Left cardiac atrium (tissue), 4 donors: ENCODE results near the gene CHD1. TPM values are rescaled to one million over a fixed set of nuclear protein-coding genes. Genes with fewer than 3 reads are reported as not detected.
A peak's percentile ranks its signal among the peaks of the same experiment; 100 is the strongest.

Experiments used
- ATAC-seq, 2 donors: fragments of 200-7000 bp; cut with Tn5 transposase; one replicate each; pipeline ENCODE4 v1.9.1; 2020; ENCODE audit warnings: mild to moderate bottlenecking in 2 of 2, moderate library complexity in 2 of 2
- DNase-seq: peaks from one replicate; pipeline ENCODE4 v3.0.0-alpha.2; 2020
- intact Hi-C, 2 donors: fragments of 100-400 bp; cut with DNase I; formaldehyde crosslinking; loops; one replicate each; pipeline versions ENCODE4 v1.14.1 to v1.15.1; 2022 to 2023
- total RNA-seq, 2 donors: library from RNA; stranded (reverse); fragmentation: NEBNext Ultra II Directional; extraction: Animal tissue kit (Norgen Biotek cat#: 25700); gene quantifications; one replicate each; pipeline ENCODE4 v1.2.1, GENCODE V29; 2021
- donor health status: DM: no; HTN: yes; CAD: no.
- donor health status: DM: no; HTN: yes; CAD: no; lungs with severe emphysema.
- donor health status: DM: yes; HTN: yes; CAD: no.
- donor health status: Dilated cardiomyopathy.

The CHD1 gene
- total RNA-seq, 2 donors from 2014 or later: 15.0 to 24.8 TPM

- intact Hi-C loops: no loop called here
- DNase-seq (no peak), ATAC-seq (peak; percentile 62 to 74)
Observed at GRCh38 chr5:98940581-98940980, 11.8 kb upstream of the CHD1 start.

- ATAC-seq (peak; percentile 18 to 58), DNase-seq (no peak)
- intact Hi-C loops: no loop called here
Observed at GRCh38 chr5:98938464-98938863, 9.7 kb upstream of the CHD1 start.

- no peak for DNase-seq
- no peak for ATAC-seq
- intact Hi-C loops: no loop called here
Observed at GRCh38 chr5:98936948-98937715, 8.3 kb upstream of the CHD1 start.

- no peak for DNase-seq
- intact Hi-C loops: no loop called here
- no peak for ATAC-seq
Observed at GRCh38 chr5:98935206-98935605, 6.4 kb upstream of the CHD1 start.

GRCh38 chr5:98934546-98934945 lies 5.7 kb upstream of the CHD1 start:
- DNase-seq: no peak
- ATAC-seq: peak in 1 of 2 donors; percentile 62
- intact Hi-C loops: no loop called here

GRCh38 chr5:98933445-98934072 lies 4.8 kb upstream of the CHD1 start:
- intact Hi-C loops: no loop called here
- no peak for ATAC-seq
- DNase-seq: no peak

GRCh38 chr5:98930972-98931762 lies 2.4 kb upstream of the CHD1 start:
- no peak for DNase-seq
- no peak for ATAC-seq
- intact Hi-C loops: no loop called here

GRCh38 chr5:98929710-98930298 lies 997 bp upstream of the CHD1 start:
- ATAC-seq: no peak
- no peak for DNase-seq
- intact Hi-C loops: no loop called here

- ATAC-seq (peak; percentile 33 to 51), DNase-seq (peak; percentile 78)
- intact Hi-C loops: no loop called here
Observed at GRCh38 chr5:98927989-98928872, 576 bp downstream of the CHD1 start.

GRCh38 chr5:98927242-98927988 lies 1.4 kb downstream of the CHD1 start:
- ATAC-seq: peak in 1 of 2 donors; percentile 12
- intact Hi-C loops: no loop called here
- DNase-seq: peak; percentile 55

GRCh38 chr5:98923966-98924365 lies 4.8 kb downstream of the CHD1 start:
- DNase-seq (no peak), ATAC-seq (no peak)
- intact Hi-C loops: no loop called here

GRCh38 chr5:98921947-98922505 lies 6.8 kb downstream of the CHD1 start:
- ATAC-seq (no peak), DNase-seq (no peak)
- intact Hi-C loops: no loop called here

- ATAC-seq (no peak), DNase-seq (no peak)
- intact Hi-C loops: no loop called here
Observed at GRCh38 chr5:98917433-98917832, 11.4 kb downstream of the CHD1 start.

- DNase-seq (no peak), ATAC-seq (no peak)
- intact Hi-C loops: no loop called here
Observed at GRCh38 chr5:98916540-98916939, 12.3 kb downstream of the CHD1 start.

GRCh38 chr5:98913911-98914310 lies 14.9 kb downstream of the CHD1 start:
- ATAC-seq (no peak), DNase-seq (no peak)
- intact Hi-C loops: no loop called here

GRCh38 chr5:98911280-98912040 lies 17.3 kb downstream of the CHD1 start:
- intact Hi-C loops: no loop called here
- peak in 1 of 2 donors; percentile 45 for ATAC-seq
- no peak for DNase-seq

- intact Hi-C loops: no loop called here
- no peak for DNase-seq
- no peak for ATAC-seq
Observed at GRCh38 chr5:98909363-98909762, 19.4 kb downstream of the CHD1 start.
